ENCODE data around the gene ZBTB48.
"Not testable (repeated sequence)": the region's sequence is repeated elsewhere in the genome, so short reads cannot be mapped to it uniquely, and the experiment has no call there.

Gene ZBTB48

GRCh38 chr1:6546326-6546725 lies 33.5 kb upstream of the ZBTB48 start:
- Histone ChIP-seq H3K27me3 (ENCODE audit: control insufficient read depth in 2 of 2, insufficient read depth in 2 of 2, low read length in 2 of 2) (no peaks in the 10 kb centered on the region), H3K4me1 (ENCODE audit: control insufficient read depth in 2 of 2, insufficient read depth in 2 of 2, low read length in 2 of 2) (no peaks in the 10 kb centered on the region), H3K9ac (ENCODE audit: low read depth in 1 of 2, low read length in 2 of 2) (no peak overlapping the region), H3K4me3 (ENCODE audit: low read length in 2 of 2) (no peak overlapping the region), H3K9me3 (ENCODE audit: control insufficient read depth in 2 of 2, low read length in 2 of 2) (no peaks in the 10 kb centered on the region), H3K27ac (ENCODE audit: low read depth in 2 of 2, low read length in 2 of 2) (no peak overlapping the region), H3K36me3 (ENCODE audit: control insufficient read depth in 2 of 2, insufficient read depth in 2 of 2, low read length in 2 of 2) (peaks cover 42 to 64% of the 10 kb centered on the region in 2 donors)

GRCh38 chr1:6547301-6547700 lies 32.5 kb upstream of the ZBTB48 start:
- Histone ChIP-seq H3K27ac (ENCODE audit: low read depth in 2 of 2, low read length in 2 of 2) (no peak overlapping the region), H3K9me3 (ENCODE audit: control insufficient read depth in 2 of 2, low read length in 2 of 2) (no peaks in the 10 kb centered on the region), H3K36me3 (ENCODE audit: control insufficient read depth in 2 of 2, insufficient read depth in 2 of 2, low read length in 2 of 2) (peaks cover 42 to 55% of the 10 kb centered on the region in 2 donors), H3K27me3 (ENCODE audit: control insufficient read depth in 2 of 2, insufficient read depth in 2 of 2, low read length in 2 of 2) (no peaks in the 10 kb centered on the region), H3K4me3 (ENCODE audit: low read length in 2 of 2) (no peak overlapping the region), H3K4me1 (ENCODE audit: control insufficient read depth in 2 of 2, insufficient read depth in 2 of 2, low read length in 2 of 2) (peaks cover 0 to 3% of the 10 kb centered on the region in 2 donors), H3K9ac (ENCODE audit: low read depth in 1 of 2, low read length in 2 of 2) (no peak overlapping the region)

- Histone ChIP-seq H3K4me3 (ENCODE audit: low read length in 2 of 2) (peak within 1 kb of the TSS; percentile 88 to 91), H3K36me3 (ENCODE audit: control insufficient read depth in 2 of 2, insufficient read depth in 2 of 2, low read length in 2 of 2) (peaks cover 5 to 12% of the 10 kb centered on the region in 2 donors), H3K27me3 (ENCODE audit: control insufficient read depth in 2 of 2, insufficient read depth in 2 of 2, low read length in 2 of 2) (no peaks in the 10 kb centered on the region), H3K4me1 (ENCODE audit: control insufficient read depth in 2 of 2, insufficient read depth in 2 of 2, low read length in 2 of 2) (peaks cover 8 to 16% of the 10 kb centered on the region in 2 donors), H3K9me3 (ENCODE audit: control insufficient read depth in 2 of 2, low read length in 2 of 2) (no peaks in the 10 kb centered on the region), H3K27ac (ENCODE audit: low read depth in 2 of 2, low read length in 2 of 2) (peak within 1 kb of the TSS in 1 of 2 donors; percentile 16), H3K9ac (ENCODE audit: low read depth in 1 of 2, low read length in 2 of 2) (peak within 1 kb of the TSS; percentile 79 to 87)
Measured at GRCh38 chr1:6554031-6554906, 25.5 kb upstream of the ZBTB48 start, which contains the start of gene NOL9. TSS of gene NOL9 (minus strand) at chr1:6554513. CDS start at chr1:6554502, 11 bp downstream.

GRCh38 chr1:6554907-6555778 lies 24.7 kb upstream of the ZBTB48 start, which contains the start of gene TAS1R1:
TSS of gene TAS1R1 (plus strand) at chr1:6555307. CDS start at chr1:6555374, 67 bp downstream.
- H3K4me3 ChIP-seq (ENCODE audit: low read length in 2 of 2) = peak within 1 kb of the TSS; percentile 88 to 91
- H3K27me3 ChIP-seq (ENCODE audit: control insufficient read depth in 2 of 2, insufficient read depth in 2 of 2, low read length in 2 of 2) = no peaks in the 10 kb centered on the region
- peaks cover 8 to 16% of the 10 kb centered on the region in 2 donors for H3K4me1 ChIP-seq (ENCODE audit: control insufficient read depth in 2 of 2, insufficient read depth in 2 of 2, low read length in 2 of 2)
- peak within 1 kb of the TSS in 1 of 2 donors; percentile 16 for H3K27ac ChIP-seq (ENCODE audit: low read depth in 2 of 2, low read length in 2 of 2)
- peak within 1 kb of the TSS; percentile 79 to 87 for H3K9ac ChIP-seq (ENCODE audit: low read depth in 1 of 2, low read length in 2 of 2)
- H3K9me3 ChIP-seq (ENCODE audit: control insufficient read depth in 2 of 2, low read length in 2 of 2) = no peaks in the 10 kb centered on the region
- H3K36me3 ChIP-seq (ENCODE audit: control insufficient read depth in 2 of 2, insufficient read depth in 2 of 2, low read length in 2 of 2) = peaks cover 0 to 7% of the 10 kb centered on the region in 2 donors

GRCh38 chr1:6557597-6557996 lies 22.2 kb upstream of the ZBTB48 start:
- Histone ChIP-seq H3K4me3 (ENCODE audit: low read length in 2 of 2) (no peak overlapping the region), H3K9me3 (ENCODE audit: control insufficient read depth in 2 of 2, low read length in 2 of 2) (no peaks in the 10 kb centered on the region), H3K4me1 (ENCODE audit: control insufficient read depth in 2 of 2, insufficient read depth in 2 of 2, low read length in 2 of 2) (peaks cover 8 to 13% of the 10 kb centered on the region in 2 donors), H3K9ac (ENCODE audit: low read depth in 1 of 2, low read length in 2 of 2) (no peak overlapping the region), H3K27ac (ENCODE audit: low read depth in 2 of 2, low read length in 2 of 2) (no peak overlapping the region), H3K27me3 (ENCODE audit: control insufficient read depth in 2 of 2, insufficient read depth in 2 of 2, low read length in 2 of 2) (peaks cover 0 to 2% of the 10 kb centered on the region in 2 donors), H3K36me3 (ENCODE audit: control insufficient read depth in 2 of 2, insufficient read depth in 2 of 2, low read length in 2 of 2) (no peaks in the 10 kb centered on the region)

- not testable (repeated sequence) for H3K9ac ChIP-seq (ENCODE audit: low read depth in 1 of 2, low read length in 2 of 2); H3K27me3 ChIP-seq (ENCODE audit: control insufficient read depth in 2 of 2, insufficient read depth in 2 of 2, low read length in 2 of 2); H3K4me3 ChIP-seq (ENCODE audit: low read length in 2 of 2); H3K4me1 ChIP-seq (ENCODE audit: control insufficient read depth in 2 of 2, insufficient read depth in 2 of 2, low read length in 2 of 2); H3K27ac ChIP-seq (ENCODE audit: low read depth in 2 of 2, low read length in 2 of 2); H3K36me3 ChIP-seq (ENCODE audit: control insufficient read depth in 2 of 2, insufficient read depth in 2 of 2, low read length in 2 of 2); H3K9me3 ChIP-seq (ENCODE audit: control insufficient read depth in 2 of 2, low read length in 2 of 2)
Measured at GRCh38 chr1:6559161-6559560, 20.6 kb upstream of the ZBTB48 start.

GRCh38 chr1:6560267-6560666 lies 19.5 kb upstream of the ZBTB48 start:
- H3K9me3 ChIP-seq (ENCODE audit: control insufficient read depth in 2 of 2, low read length in 2 of 2) = no peaks in the 10 kb centered on the region
- H3K4me1 ChIP-seq (ENCODE audit: control insufficient read depth in 2 of 2, insufficient read depth in 2 of 2, low read length in 2 of 2) = no peaks in the 10 kb centered on the region
- no peaks in the 10 kb centered on the region for H3K36me3 ChIP-seq (ENCODE audit: control insufficient read depth in 2 of 2, insufficient read depth in 2 of 2, low read length in 2 of 2)
- peaks cover 0 to 2% of the 10 kb centered on the region in 2 donors for H3K27me3 ChIP-seq (ENCODE audit: control insufficient read depth in 2 of 2, insufficient read depth in 2 of 2, low read length in 2 of 2)
- H3K4me3 ChIP-seq (ENCODE audit: low read length in 2 of 2) = no peak overlapping the region
- H3K9ac ChIP-seq (ENCODE audit: low read depth in 1 of 2, low read length in 2 of 2) = no peak overlapping the region
- H3K27ac ChIP-seq (ENCODE audit: low read depth in 2 of 2, low read length in 2 of 2) = no peak overlapping the region

- Histone ChIP-seq H3K4me3 (ENCODE audit: low read length in 2 of 2) (no peak overlapping the region), H3K27me3 (ENCODE audit: control insufficient read depth in 2 of 2, insufficient read depth in 2 of 2, low read length in 2 of 2) (peaks cover 0 to 4% of the 10 kb centered on the region in 2 donors), H3K9ac (ENCODE audit: low read depth in 1 of 2, low read length in 2 of 2) (no peak overlapping the region), H3K4me1 (ENCODE audit: control insufficient read depth in 2 of 2, insufficient read depth in 2 of 2, low read length in 2 of 2) (no peaks in the 10 kb centered on the region), H3K9me3 (ENCODE audit: control insufficient read depth in 2 of 2, low read length in 2 of 2) (no peaks in the 10 kb centered on the region), H3K27ac (ENCODE audit: low read depth in 2 of 2, low read length in 2 of 2) (no peak overlapping the region), H3K36me3 (ENCODE audit: control insufficient read depth in 2 of 2, insufficient read depth in 2 of 2, low read length in 2 of 2) (no peaks in the 10 kb centered on the region)
Measured at GRCh38 chr1:6569033-6569432, 10.8 kb upstream of the ZBTB48 start.

GRCh38 chr1:6570100-6570499 lies 9.7 kb upstream of the ZBTB48 start:
- Histone ChIP-seq H3K9me3 (ENCODE audit: control insufficient read depth in 2 of 2, low read length in 2 of 2) (no peaks in the 10 kb centered on the region), H3K27me3 (ENCODE audit: control insufficient read depth in 2 of 2, insufficient read depth in 2 of 2, low read length in 2 of 2) (peaks cover 0 to 4% of the 10 kb centered on the region in 2 donors), H3K9ac (ENCODE audit: low read depth in 1 of 2, low read length in 2 of 2) (no peak overlapping the region), H3K27ac (ENCODE audit: low read depth in 2 of 2, low read length in 2 of 2) (no peak overlapping the region), H3K36me3 (ENCODE audit: control insufficient read depth in 2 of 2, insufficient read depth in 2 of 2, low read length in 2 of 2) (no peaks in the 10 kb centered on the region), H3K4me3 (ENCODE audit: low read length in 2 of 2) (no peak overlapping the region), H3K4me1 (ENCODE audit: control insufficient read depth in 2 of 2, insufficient read depth in 2 of 2, low read length in 2 of 2) (no peaks in the 10 kb centered on the region)

GRCh38 chr1:6570987-6571386 lies 8.8 kb upstream of the ZBTB48 start:
- H3K36me3 ChIP-seq (ENCODE audit: control insufficient read depth in 2 of 2, insufficient read depth in 2 of 2, low read length in 2 of 2) = no peaks in the 10 kb centered on the region
- H3K27ac ChIP-seq (ENCODE audit: low read depth in 2 of 2, low read length in 2 of 2) = no peak overlapping the region
- no peaks in the 10 kb centered on the region for H3K4me1 ChIP-seq (ENCODE audit: control insufficient read depth in 2 of 2, insufficient read depth in 2 of 2, low read length in 2 of 2)
- H3K9me3 ChIP-seq (ENCODE audit: control insufficient read depth in 2 of 2, low read length in 2 of 2) = no peaks in the 10 kb centered on the region
- peaks cover 0 to under 1% of the 10 kb centered on the region in 2 donors for H3K27me3 ChIP-seq (ENCODE audit: control insufficient read depth in 2 of 2, insufficient read depth in 2 of 2, low read length in 2 of 2)
- H3K4me3 ChIP-seq (ENCODE audit: low read length in 2 of 2) = no peak overlapping the region
- no peak overlapping the region for H3K9ac ChIP-seq (ENCODE audit: low read depth in 1 of 2, low read length in 2 of 2)

All from mucosa of rectum (tissue), 2 donors.